CD4-positive, alpha-beta T cell (primary cell): ENCODE measurements around the gene FUBP3. TPM values are rescaled to one million over a fixed set of nuclear protein-coding genes. Genes with fewer than 3 reads are reported as not detected.

Experiments
- ATAC-seq: fragments of 200-7000 bp; cut with Tn5 transposase; one replicate; pipeline ENCODE4 v1.10.0; 2022; ENCODE audit warnings: mild to moderate bottlenecking; ENCODE audit not compliant: poor library complexity
- CTCF ChIA-PET: fragments of 350-600 bp; sonication (Branson Sonifier 250); formaldehyde crosslinking; loops from one replicate; lab custom pipeline; 2021; ENCODE audit warnings: antibody characterized with exemption, inconsistent platforms; lab: Charles Lee
- POLR2A ChIA-PET: fragments of 350-600 bp; sonication (Branson Sonifier 250); formaldehyde crosslinking; loops from one replicate; lab custom pipeline; 2021; ENCODE audit warnings: antibody characterized with exemption, inconsistent platforms; lab: Charles Lee
- DNase-seq, 14 experiments: peaks; one replicate each; pipeline ENCODE4 v3.0.0-alpha.2; 2013 to 2020; ENCODE audit warnings: mixed read lengths in 2 of 14
- H3K27ac ChIP-seq, 2 donors: one replicate each; pipeline versions ENCODE4 v1.5.1 to v1.7.0; 2013; ENCODE audit warnings: low read length in 2 of 2, low read depth in 1 of 2, mild to moderate bottlenecking in 1 of 2
- H3K27me3 ChIP-seq, 2 experiments: 1 replicate in 1 of 2; 2 replicates in 1 of 2; pipeline versions ENCODE4 v1.6.1 to v1.7.0; 2013; ENCODE audit warnings: low read length in 2 of 2, control low read depth in 1 of 2, mild to moderate bottlenecking in 1 of 2, moderate library complexity in 1 of 2; ENCODE audit not compliant: insufficient read depth in 2 of 2, control insufficient read depth in 1 of 2
- H3K36me3 ChIP-seq: one replicate; pipeline ENCODE4 v1.6.1; 2013; ENCODE audit warnings: low read length, control low read depth; ENCODE audit not compliant: insufficient read depth
- H3K4me1 ChIP-seq: one replicate; pipeline ENCODE4 v1.6.1; 2013; ENCODE audit warnings: low read length, control low read depth; ENCODE audit not compliant: insufficient read depth
- H3K4me3 ChIP-seq: one replicate; pipeline ENCODE4 v1.5.1; 2013; ENCODE audit warnings: mild to moderate bottlenecking, low read length, moderate library complexity
- H3K9me3 ChIP-seq, 2 experiments: 1 replicate in 1 of 2; 2 replicates in 1 of 2; pipeline versions ENCODE4 v1.6.1 to v1.7.0; 2013; ENCODE audit warnings: low read length in 2 of 2, mild to moderate bottlenecking in 2 of 2, control low read depth in 1 of 2, moderate library complexity in 1 of 2; ENCODE audit not compliant: control insufficient read depth in 1 of 2, insufficient read depth in 1 of 2
- H3K27ac Mint-ChIP-seq: one replicate; pipeline ENCODE4 v1.8.0; 2020; ENCODE audit warnings: mixed read lengths
- H3K27me3 Mint-ChIP-seq: one replicate; pipeline ENCODE4 v1.8.0; 2021; ENCODE audit warnings: mixed read lengths
- H3K36me3 Mint-ChIP-seq: one replicate; pipeline ENCODE4 v1.8.0; 2021; ENCODE audit warnings: low read depth, mixed read lengths
- H3K4me1 Mint-ChIP-seq: one replicate; pipeline ENCODE4 v1.8.0; 2021; ENCODE audit warnings: low read depth, mixed read lengths
- H3K4me3 Mint-ChIP-seq: one replicate; pipeline ENCODE4 v1.8.0; 2020; ENCODE audit warnings: mild to moderate bottlenecking, mixed read lengths
- H3K9me3 Mint-ChIP-seq: one replicate; pipeline ENCODE4 v1.8.0; 2020; ENCODE audit warnings: mixed read lengths
- intact Hi-C, 2 experiments: fragments of 100-400 bp; cut with DNase I in 1 of 2; cut with micrococcal nuclease in 1 of 2; formaldehyde crosslinking; loops; one replicate each; pipeline versions ENCODE4 v1.15.1 to v1.9.0; 2023 to 2025; cut with DNase I, micrococcal nuclease
- total RNA-seq, 174 experiments: library from RNA in 2 of 174; stranded (reverse) in 2 of 174; gene quantifications; one replicate each; pipeline ENCODE4 v1.2.3 and lab custom pipeline; 2021 to 2026
- TF ChIP-seq, protein P1 (sequence below): fragments of 200-600 bp; IDR thresholded peaks from one replicate; pipeline ENCODE4 v1.8.0; 2022; ENCODE audit warnings: antibody characterized with exemption, mild to moderate bottlenecking

The FUBP3 gene
- total RNA-seq, 2 experiments from 2014 or later: 21.2 to 30.2 TPM

- H3K4me1 ChIP-seq: peaks cover 11% of the 10 kb centered on the region
- ATAC-seq (no peak), DNase-seq (no peak)
- H3K9me3 ChIP-seq: no peaks in the 10 kb centered on the region
- no peak overlapping the region for H3K27ac ChIP-seq
- intact Hi-C loops: no loop called here
- no peak overlapping the region for H3K27ac Mint-ChIP-seq
- H3K9me3 Mint-ChIP-seq: no peaks in the 10 kb centered on the region
- peaks cover 4% of the 10 kb centered on the region for H3K4me1 Mint-ChIP-seq
- H3K27me3 ChIP-seq: peaks cover 5 to 6% of the 10 kb centered on the region in 2 experiments
- H3K4me3 ChIP-seq: no peak overlapping the region
- peaks cover 18% of the 10 kb centered on the region for H3K27me3 Mint-ChIP-seq
- no peak overlapping the region for H3K4me3 Mint-ChIP-seq
- ChIA-PET CTCF (no interaction called here), POLR2A (no interaction called here)
- H3K36me3 Mint-ChIP-seq: peaks cover under 1% of the 10 kb centered on the region
- no peaks in the 10 kb centered on the region for H3K36me3 ChIP-seq
- TF ChIP-seq, protein P1, sequence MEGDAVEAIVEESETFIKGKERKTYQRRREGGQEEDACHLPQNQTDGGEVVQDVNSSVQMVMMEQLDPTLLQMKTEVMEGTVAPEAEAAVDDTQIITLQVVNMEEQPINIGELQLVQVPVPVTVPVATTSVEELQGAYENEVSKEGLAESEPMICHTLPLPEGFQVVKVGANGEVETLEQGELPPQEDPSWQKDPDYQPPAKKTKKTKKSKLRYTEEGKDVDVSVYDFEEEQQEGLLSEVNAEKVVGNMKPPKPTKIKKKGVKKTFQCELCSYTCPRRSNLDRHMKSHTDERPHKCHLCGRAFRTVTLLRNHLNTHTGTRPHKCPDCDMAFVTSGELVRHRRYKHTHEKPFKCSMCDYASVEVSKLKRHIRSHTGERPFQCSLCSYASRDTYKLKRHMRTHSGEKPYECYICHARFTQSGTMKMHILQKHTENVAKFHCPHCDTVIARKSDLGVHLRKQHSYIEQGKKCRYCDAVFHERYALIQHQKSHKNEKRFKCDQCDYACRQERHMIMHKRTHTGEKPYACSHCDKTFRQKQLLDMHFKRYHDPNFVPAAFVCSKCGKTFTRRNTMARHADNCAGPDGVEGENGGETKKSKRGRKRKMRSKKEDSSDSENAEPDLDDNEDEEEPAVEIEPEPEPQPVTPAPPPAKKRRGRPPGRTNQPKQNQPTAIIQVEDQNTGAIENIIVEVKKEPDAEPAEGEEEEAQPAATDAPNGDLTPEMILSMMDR: no peak
Observed at GRCh38 chr9:130677252-130677651, 97.9 kb downstream of the FUBP3 start.

DNA sequence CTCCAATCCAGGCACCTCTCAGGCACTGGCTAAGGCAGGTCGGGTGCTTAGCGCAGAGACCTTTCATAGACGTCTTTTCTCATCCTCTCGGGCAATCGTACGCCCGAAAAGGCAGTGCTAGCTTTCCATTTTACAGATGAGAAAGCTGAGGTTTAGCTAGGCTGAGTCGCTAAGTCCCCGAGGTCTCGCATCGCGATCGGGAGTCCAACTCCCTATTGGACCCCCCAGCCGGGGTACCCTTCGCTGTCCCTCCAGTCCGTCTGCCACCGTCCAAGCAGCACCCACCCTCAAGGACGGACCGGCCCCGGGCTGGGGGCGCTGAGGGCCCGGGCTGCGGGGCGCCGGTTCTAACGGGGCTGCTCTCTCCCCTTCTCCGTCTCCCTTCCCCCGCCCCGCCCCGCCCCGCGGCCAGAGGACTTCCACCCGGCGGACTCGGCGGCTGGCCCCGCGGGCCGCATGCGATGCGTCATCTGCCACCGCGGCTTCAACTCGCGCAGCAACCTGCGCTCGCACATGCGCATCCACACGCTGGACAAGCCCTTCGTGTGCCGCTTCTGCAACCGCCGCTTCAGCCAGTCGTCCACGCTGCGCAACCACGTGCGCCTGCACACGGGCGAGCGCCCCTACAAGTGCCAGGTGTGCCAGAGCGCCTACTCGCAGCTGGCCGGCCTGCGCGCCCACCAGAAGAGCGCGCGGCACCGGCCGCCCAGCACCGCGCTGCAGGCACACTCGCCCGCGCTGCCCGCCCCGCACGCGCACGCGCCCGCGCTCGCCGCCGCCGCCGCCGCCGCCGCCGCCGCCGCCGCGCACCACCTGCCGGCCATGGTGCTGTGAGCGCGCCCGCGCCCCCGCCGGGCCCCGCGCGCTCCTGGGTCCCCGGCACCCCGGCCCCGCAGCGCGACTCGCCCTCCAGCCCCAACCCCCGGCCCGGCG, 101.7 kb downstream of the FUBP3 start:
- H3K4me3 Mint-ChIP-seq: peak overlapping the region; percentile 56
- intact Hi-C loops: no loop called here
- no peaks in the 10 kb centered on the region for H3K9me3 Mint-ChIP-seq
- TF ChIP-seq, protein P1: no peak
- Histone ChIP-seq H3K4me3 (peak overlapping the region; percentile 70), H3K27ac (no peak overlapping the region), H3K9me3 (peaks cover 0 to 8% of the 10 kb centered on the region in 2 experiments), H3K27me3 (peaks cover 5 to 6% of the 10 kb centered on the region in 2 experiments), H3K4me1 (peaks cover 15% of the 10 kb centered on the region), H3K36me3 (no peaks in the 10 kb centered on the region)
- peak; percentile 44 for ATAC-seq
- H3K27ac Mint-ChIP-seq: no peak overlapping the region
- H3K36me3 Mint-ChIP-seq: peaks cover 5% of the 10 kb centered on the region
- H3K4me1 Mint-ChIP-seq: peaks cover 9% of the 10 kb centered on the region
- CTCF ChIA-PET: no interaction called here
- H3K27me3 Mint-ChIP-seq: peaks cover 27% of the 10 kb centered on the region
- DNase-seq: peak in 13 of 14 experiments; percentile 22 to 82 (median 43)
- POLR2A ChIA-PET: interaction anchor here (3.1 kb wide), 1 partner anchor 13 kb away, joined by 19 read pairs; the partner anchor contains the start of gene EXOSC2

GRCh38 chr9:130681769-130682420, 102.5 kb downstream of the FUBP3 start:
- H3K4me1 ChIP-seq: peaks cover 15% of the 10 kb centered on the region
- CTCF ChIA-PET: interaction anchor here (0.5 to 1.8 kb wide), 6 partner anchors 11 to 221 kb away, joined by 3 to 15 read pairs (median 4); partner anchors contain the start of gene EXOSC2
- peak overlapping the region; percentile 24 for H3K27ac Mint-ChIP-seq
- peak in 3 of 14 experiments; percentile 11 to 62 (median 39) for DNase-seq
- TF ChIP-seq, protein P1: no peak
- H3K27me3 Mint-ChIP-seq: peaks cover 27% of the 10 kb centered on the region
- H3K36me3 ChIP-seq: no peaks in the 10 kb centered on the region
- peaks cover 5 to 6% of the 10 kb centered on the region in 2 experiments for H3K27me3 ChIP-seq
- no peak overlapping the region for H3K27ac ChIP-seq
- intact Hi-C loops: loop anchor here (1.0 kb wide), 1 partner anchor 221 kb away; no protein-coding TSS in a partner anchor
- ATAC-seq: peak; percentile 34
- peak overlapping the region; percentile 70 for H3K4me3 ChIP-seq
- H3K9me3 Mint-ChIP-seq: no peaks in the 10 kb centered on the region
- peaks cover 0 to 8% of the 10 kb centered on the region in 2 experiments for H3K9me3 ChIP-seq
- peaks cover 5% of the 10 kb centered on the region for H3K36me3 Mint-ChIP-seq
- H3K4me1 Mint-ChIP-seq: peaks cover 9% of the 10 kb centered on the region
- POLR2A ChIA-PET: interaction anchor here (1.1 to 3.1 kb wide), 2 partner anchors 12 to 19 kb away, joined by 4 to 19 read pairs; partner anchors contain the start of gene EXOSC2
- peak overlapping the region; percentile 97 for H3K4me3 Mint-ChIP-seq
